ENCODE measurements around the gene CBX4. TPM values are rescaled to one million over a fixed set of nuclear protein-coding genes. Genes with fewer than 3 reads are reported as not detected.
A peak's percentile ranks its signal among the peaks of the same experiment; 100 is the strongest.

CBX4 gene
- total RNA-seq, 6 donors from 2014 or later: 17.0 to 33.3 (median 25.0) TPM

DNA sequence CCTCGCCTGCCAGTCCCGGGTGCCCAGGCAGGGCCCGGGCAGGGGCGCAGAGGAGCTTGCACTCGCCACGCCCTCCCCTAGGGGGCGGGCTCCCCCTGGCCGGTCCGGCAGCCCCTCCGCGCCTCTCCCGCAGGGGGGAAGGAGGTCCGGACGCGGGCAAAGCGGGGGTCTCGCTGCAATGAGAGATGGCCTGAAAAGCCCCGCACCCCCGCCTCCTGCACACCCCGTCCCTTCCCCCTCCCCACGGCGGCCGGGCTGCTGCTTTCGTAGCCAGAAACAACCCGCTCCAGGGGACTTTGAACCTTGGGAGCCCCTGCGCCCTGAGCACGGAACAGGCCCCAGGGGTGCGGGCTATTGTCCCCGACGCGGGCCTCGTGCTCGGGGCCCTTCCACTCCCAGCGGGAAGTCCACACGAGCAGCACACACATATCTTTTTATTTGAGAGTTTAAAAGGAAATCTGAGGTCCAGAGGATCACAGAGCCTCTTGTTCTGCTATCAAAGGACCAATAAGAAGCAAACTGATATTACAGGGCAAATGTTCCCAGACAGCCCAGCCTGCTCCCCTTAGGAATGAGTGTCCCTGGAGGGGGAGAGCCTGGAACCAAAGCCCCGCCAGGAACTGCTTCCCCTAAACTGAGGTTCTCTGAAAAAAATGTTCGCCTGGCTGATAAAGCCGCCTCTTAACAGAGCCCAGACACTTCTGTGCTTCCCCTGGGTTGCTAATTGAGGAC, 5.8 kb upstream of the CBX4 start:
- Histone ChIP-seq H3K27ac (peak overlapping the region in 2 of 4 donors; percentile 52 to 67), H3K4me3 (peak overlapping the region in 3 of 4 donors; percentile 44 to 63 (median 63)), H3K4me1 (peaks cover 50 to 59% (median 54%) of the 10 kb centered on the region in 4 donors), H3K9me3 (no peaks in the 10 kb centered on the region), H3K27me3 (peaks cover 0 to 49% (median 32%) of the 10 kb centered on the region in 4 donors), H3K36me3 (no peaks in the 10 kb centered on the region)
- no peak for TF ChIP-seq POLR2A (IDR thresholded peaks at IDR 0.05)
- no peak for TF ChIP-seq EP300 (IDR thresholded peaks at IDR 0.05)
- TF ChIP-seq POLR2AphosphoS5 (IDR thresholded peaks at IDR 0.05): no peak
- TF ChIP-seq CTCF (IDR thresholded peaks at IDR 0.05): peak; percentile 40 to 91 (median 56)
- ATAC-seq (ENCODE audit: low FRiP score in 2 of 2) (peak; percentile 72 to 73), DNase-seq (peak; percentile 55 to 90)
- WGBS, 2 donors: 4 to 15% methylated on average over 7 to 15 of the region's 38 CpGs

GRCh38 chr17:79843816-79844800, 4.9 kb upstream of the CBX4 start:
- Histone ChIP-seq H3K36me3 (no peaks in the 10 kb centered on the region), H3K9me3 (no peaks in the 10 kb centered on the region), H3K27ac (peak overlapping the region in 3 of 4 donors; percentile 52 to 67 (median 60)), H3K4me3 (peak overlapping the region; percentile 40 to 63 (median 54)), H3K27me3 (peaks cover 0 to 54% (median 32%) of the 10 kb centered on the region in 4 donors), H3K4me1 (peaks cover 55 to 65% (median 59%) of the 10 kb centered on the region in 4 donors)
- WGBS, 2 donors: 3 to 5% methylated on average over 15 to 59 of the region's 89 CpGs
- ATAC-seq (ENCODE audit: low FRiP score in 2 of 2) (peak; percentile 60 to 78), DNase-seq (peak in 1 of 2 donors; percentile 94)
- TF ChIP-seq EP300 (IDR thresholded peaks at IDR 0.05): no peak
- TF ChIP-seq CTCF (IDR thresholded peaks at IDR 0.05): peak in 2 of 6 experiments; percentile 6 to 16
- TF ChIP-seq POLR2A (IDR thresholded peaks at IDR 0.05): peak in 1 of 4 donors; percentile 72
- TF ChIP-seq POLR2AphosphoS5 (IDR thresholded peaks at IDR 0.05): peak; percentile 15 to 43

GRCh38 chr17:79843474-79843815, 4.2 kb upstream of the CBX4 start:
- no peaks in the 10 kb centered on the region for H3K9me3 ChIP-seq
- WGBS, 2 donors: 2% methylated on average over 36 to 39 of the region's 39 CpGs
- no peak for ATAC-seq (ENCODE audit: low FRiP score in 2 of 2)
- H3K4me1 ChIP-seq: peaks cover 55 to 65% (median 59%) of the 10 kb centered on the region in 4 donors
- DNase-seq: peak in 1 of 2 donors; percentile 90
- peak overlapping the region; percentile 40 to 63 (median 54) for H3K4me3 ChIP-seq
- no peaks in the 10 kb centered on the region for H3K36me3 ChIP-seq
- no peak for TF ChIP-seq POLR2AphosphoS5 (IDR thresholded peaks at IDR 0.05)
- TF ChIP-seq EP300 (IDR thresholded peaks at IDR 0.05): no peak
- TF ChIP-seq CTCF (IDR thresholded peaks at IDR 0.05): no peak
- TF ChIP-seq POLR2A (IDR thresholded peaks at IDR 0.05): no peak
- peak overlapping the region in 3 of 4 donors; percentile 52 to 67 (median 60) for H3K27ac ChIP-seq
- peaks cover 0 to 54% (median 32%) of the 10 kb centered on the region in 4 donors for H3K27me3 ChIP-seq

- H3K27ac ChIP-seq: no peak overlapping the region
- H3K4me3 ChIP-seq: peak overlapping the region; percentile 40 to 63 (median 54)
- peak in 1 of 2 donors; percentile 88 for DNase-seq
- peaks cover 0 to 54% (median 32%) of the 10 kb centered on the region in 4 donors for H3K27me3 ChIP-seq
- H3K9me3 ChIP-seq: no peaks in the 10 kb centered on the region
- H3K4me1 ChIP-seq: peaks cover 60 to 69% (median 62%) of the 10 kb centered on the region in 4 donors
- TF ChIP-seq EP300 (IDR thresholded peaks at IDR 0.05) (no peak), CTCF (IDR thresholded peaks at IDR 0.05) (peak in 4 of 6 experiments; percentile 22 to 43 (median 31)), POLR2A (IDR thresholded peaks at IDR 0.05) (no peak), POLR2AphosphoS5 (IDR thresholded peaks at IDR 0.05) (no peak)
- 3 to 6% methylated on average over 22 to 64 of the region's 66 CpGs for WGBS, 2 donors
- H3K36me3 ChIP-seq: no peaks in the 10 kb centered on the region
- ATAC-seq (ENCODE audit: low FRiP score in 2 of 2): no peak
These were observed 3.6 kb upstream of the CBX4 start for GRCh38 chr17:79842656-79843473.

Data from upper lobe of left lung (tissue), 6 donors.